Ovary (tissue), 3 donors: ENCODE measurements around the gene MYH6.

ENCODE experiments used
- CTCF ChIP-seq, 3 donors: fragments of 450-650 bp in 2 of 3; fragments of 200-600 bp in 1 of 3; IDR thresholded peaks; one replicate each; pipeline versions ENCODE4 v1.5.1 to v1.8.0; 2016 to 2022; ENCODE audit warnings: antibody characterized with exemption in 3 of 3, mild to moderate bottlenecking in 1 of 3
- POLR2A ChIP-seq: fragments of 450-650 bp; IDR thresholded peaks from one replicate; pipeline ENCODE4 v1.6.1; 2017; ENCODE audit warnings: antibody characterized with exemption, mild to moderate bottlenecking, moderate library complexity
- donor health status: DM: no; HTN: no; CAD: no.

- no peak for TF ChIP-seq CTCF (IDR thresholded peaks at IDR 0.05)
- no peak for TF ChIP-seq POLR2A
Observed at GRCh38 chr14:23405516-23406025, 2.5 kb downstream of the MYH6 start.
